HEK293T (cell line): ENCODE results near the gene LRRC59.
A peak's percentile ranks its signal among the peaks of the same experiment; 100 is the strongest.
"Not testable (repeated sequence)": the region's sequence is repeated elsewhere in the genome, so short reads cannot be mapped to it uniquely, and the experiment has no call there.

ENCODE experiments used
- CTCF ChIA-PET: fragments of 350-600 bp; formaldehyde crosslinking; extraction: SDS; loops from one replicate; lab custom pipeline; 2021; ENCODE audit warnings: antibody characterized with exemption, inconsistent platforms; lab: Yijun Ruan, JAX
- POLR2A ChIA-PET: fragments of 350-600 bp; formaldehyde crosslinking; extraction: SDS; loops from one replicate; lab custom pipeline; 2020; ENCODE audit warnings: antibody characterized with exemption, inconsistent platforms; lab: Yijun Ruan, JAX
- DNase-seq: peaks from one replicate; pipeline ENCODE4 v3.0.0; 2012; ENCODE audit warnings: mixed read lengths; ENCODE audit errors: extremely low spot score
- ARNT ChIP-seq: fragments of 450-650 bp; IDR thresholded peaks from 2 replicates; pipeline ENCODE4 v1.6.1; 2017; ENCODE audit warnings: mild to moderate bottlenecking
- BHLHE40 ChIP-seq: fragments of 450-650 bp; IDR thresholded peaks from 2 replicates; pipeline ENCODE4 v1.6.1; 2016; ENCODE audit warnings: mild to moderate bottlenecking, moderate library complexity, borderline replicate concordance
- CTBP1 ChIP-seq: fragments of 450-650 bp; IDR thresholded peaks from 2 replicates; pipeline ENCODE4 v1.6.1; 2016; ENCODE audit warnings: borderline replicate concordance
- ELF4 ChIP-seq: fragments of 450-650 bp; IDR thresholded peaks from 2 replicates; pipeline ENCODE4 v1.6.1; 2017; ENCODE audit warnings: antibody characterized with exemption
- FOXA1 ChIP-seq: fragments of 450-650 bp; IDR thresholded peaks from 2 replicates; pipeline ENCODE4 v1.6.1; 2016; ENCODE audit warnings: mild to moderate bottlenecking
- FOXK2 ChIP-seq: fragments of 450-650 bp; IDR thresholded peaks from 2 replicates; pipeline ENCODE4 v1.6.1; 2016; ENCODE audit warnings: mild to moderate bottlenecking
- FOXM1 ChIP-seq: fragments of 450-650 bp; IDR thresholded peaks from 2 replicates; pipeline ENCODE4 v1.6.1; 2017; ENCODE audit warnings: mild to moderate bottlenecking, borderline replicate concordance
- HDGF ChIP-seq: fragments of 450-650 bp; IDR thresholded peaks from 2 replicates; pipeline ENCODE4 v1.6.1; 2017; ENCODE audit warnings: antibody characterized with exemption, borderline replicate concordance
- L3MBTL2 ChIP-seq: fragments of 450-650 bp; conservative IDR thresholded peaks from 2 replicates; pipeline ENCODE4 v1.6.1; 2016; ENCODE audit warnings: mild to moderate bottlenecking
- LEF1 ChIP-seq: fragments of 450-650 bp; IDR thresholded peaks from 2 replicates; pipeline ENCODE4 v1.6.1; 2017; ENCODE audit warnings: mild to moderate bottlenecking, borderline replicate concordance
- NFRKB ChIP-seq: fragments of 450-650 bp; IDR thresholded peaks from 2 replicates; pipeline ENCODE4 v1.6.1; 2016; ENCODE audit warnings: mild to moderate bottlenecking, moderate library complexity
- SP1 ChIP-seq: fragments of 450-650 bp; IDR thresholded peaks from 2 replicates; pipeline ENCODE4 v1.6.1; 2017
- SUZ12 ChIP-seq: fragments of 450-650 bp; IDR thresholded peaks from 2 replicates; pipeline ENCODE4 v1.6.1; 2016; ENCODE audit warnings: mild to moderate bottlenecking
- TARDBP ChIP-seq: fragments of 450-650 bp; IDR thresholded peaks from 2 replicates; pipeline ENCODE4 v1.6.1; 2016
- ZNF384 ChIP-seq: fragments of 450-650 bp; IDR thresholded peaks from 2 replicates; pipeline ENCODE4 v1.6.1; 2016
- TF ChIP-seq, protein P1 (sequence below): fragments of 450-650 bp; IDR thresholded peaks from 2 replicates; pipeline ENCODE4 v1.6.1; 2016

The LRRC59 gene

DNA sequence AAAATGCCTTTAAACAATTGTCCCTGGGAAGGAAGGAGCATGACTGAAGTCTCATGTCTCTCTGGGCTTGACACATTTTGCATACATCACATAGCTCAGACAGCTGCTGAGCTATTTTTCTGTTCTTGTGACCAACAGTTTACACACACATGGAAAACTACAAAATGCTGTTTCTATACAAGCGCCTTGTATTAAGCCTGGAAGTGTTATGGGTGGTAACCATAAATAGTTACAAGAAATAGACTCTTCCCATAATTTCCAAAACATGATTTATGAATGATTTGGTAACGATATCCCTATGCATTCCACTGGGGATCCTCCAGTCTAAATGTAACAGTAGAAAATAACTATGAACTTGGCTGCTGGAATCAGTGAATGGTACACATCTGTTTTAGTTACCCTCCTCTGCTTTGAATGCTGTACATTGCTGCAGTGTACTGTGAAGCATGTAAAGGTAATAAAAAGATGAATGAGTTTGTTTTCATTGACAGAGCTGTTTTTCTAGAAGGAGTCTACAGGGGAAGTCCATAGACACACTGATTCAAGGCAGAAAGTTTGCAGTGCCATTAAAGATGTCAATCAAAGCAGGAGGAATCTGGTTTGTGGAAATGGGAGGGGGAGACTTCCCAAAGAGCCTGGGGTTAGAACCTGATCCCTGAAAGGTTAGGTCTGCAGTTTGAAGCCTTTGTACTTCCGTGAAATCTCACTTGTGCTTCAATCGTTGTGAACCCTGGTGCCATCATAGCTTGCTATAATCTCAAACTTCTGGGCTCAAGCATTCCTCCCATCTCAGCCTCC, 33.7 kb upstream of the LRRC59 start:
- POLR2A ChIA-PET: interaction anchor here (2.6 kb wide), 1 partner anchor 34 kb away, joined by 17 read pairs; the partner anchor contains the start of gene LRRC59
- DNase-seq: no peak
- no peak for TF ChIP-seq SP1
- TF ChIP-seq, protein P1, sequence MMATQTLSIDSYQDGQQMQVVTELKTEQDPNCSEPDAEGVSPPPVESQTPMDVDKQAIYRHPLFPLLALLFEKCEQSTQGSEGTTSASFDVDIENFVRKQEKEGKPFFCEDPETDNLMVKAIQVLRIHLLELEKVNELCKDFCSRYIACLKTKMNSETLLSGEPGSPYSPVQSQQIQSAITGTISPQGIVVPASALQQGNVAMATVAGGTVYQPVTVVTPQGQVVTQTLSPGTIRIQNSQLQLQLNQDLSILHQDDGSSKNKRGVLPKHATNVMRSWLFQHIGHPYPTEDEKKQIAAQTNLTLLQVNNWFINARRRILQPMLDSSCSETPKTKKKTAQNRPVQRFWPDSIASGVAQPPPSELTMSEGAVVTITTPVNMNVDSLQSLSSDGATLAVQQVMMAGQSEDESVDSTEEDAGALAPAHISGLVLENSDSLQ: peak; percentile 94
- CTCF ChIA-PET: interaction anchor here (0.6 to 2.9 kb wide), 2 partner anchors 21 to 34 kb away, joined by 3 to 12 read pairs; partner anchors contain the start of gene LRRC59

DNA sequence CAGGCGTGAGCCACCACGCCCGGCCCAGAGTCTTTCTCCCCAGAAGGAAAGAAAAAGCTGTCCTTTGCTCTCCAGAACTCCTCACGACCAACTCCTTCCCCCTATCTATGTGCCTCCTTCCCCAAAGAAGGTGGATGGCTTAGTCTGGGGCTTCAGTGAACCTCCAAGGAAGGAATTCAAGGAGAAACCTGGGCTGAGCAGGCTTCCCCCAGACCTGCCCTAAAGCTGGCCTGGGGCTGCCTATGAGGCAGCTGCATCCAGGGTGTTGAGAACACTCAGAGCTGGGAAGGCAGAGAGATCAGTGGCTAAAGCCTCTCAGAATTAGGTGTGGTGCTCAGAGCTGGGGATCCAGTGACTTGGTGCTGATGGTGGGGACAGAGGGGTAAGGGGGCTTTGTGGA, 32.5 kb upstream of the LRRC59 start:
- ChIA-PET POLR2A (interaction anchor here (2.6 kb wide), 1 partner anchor 33 kb away, joined by 17 read pairs; the partner anchor contains the start of gene LRRC59), CTCF (interaction anchor here (0.6 to 2.9 kb wide), 3 partner anchors 8 to 49 kb away, joined by 3 to 12 read pairs (median 4); partner anchors contain the start of gene LRRC59)
- no peak for TF ChIP-seq L3MBTL2
- no peak for TF ChIP-seq FOXA1
- no peak for TF ChIP-seq NFRKB
- TF ChIP-seq LEF1: no peak
- no peak for TF ChIP-seq BHLHE40
- no peak for TF ChIP-seq FOXM1
- TF ChIP-seq HDGF: no peak
- TF ChIP-seq CTBP1: no peak
- no peak for TF ChIP-seq ARNT
- TF ChIP-seq, protein P1: no peak
- no peak for DNase-seq

DNA sequence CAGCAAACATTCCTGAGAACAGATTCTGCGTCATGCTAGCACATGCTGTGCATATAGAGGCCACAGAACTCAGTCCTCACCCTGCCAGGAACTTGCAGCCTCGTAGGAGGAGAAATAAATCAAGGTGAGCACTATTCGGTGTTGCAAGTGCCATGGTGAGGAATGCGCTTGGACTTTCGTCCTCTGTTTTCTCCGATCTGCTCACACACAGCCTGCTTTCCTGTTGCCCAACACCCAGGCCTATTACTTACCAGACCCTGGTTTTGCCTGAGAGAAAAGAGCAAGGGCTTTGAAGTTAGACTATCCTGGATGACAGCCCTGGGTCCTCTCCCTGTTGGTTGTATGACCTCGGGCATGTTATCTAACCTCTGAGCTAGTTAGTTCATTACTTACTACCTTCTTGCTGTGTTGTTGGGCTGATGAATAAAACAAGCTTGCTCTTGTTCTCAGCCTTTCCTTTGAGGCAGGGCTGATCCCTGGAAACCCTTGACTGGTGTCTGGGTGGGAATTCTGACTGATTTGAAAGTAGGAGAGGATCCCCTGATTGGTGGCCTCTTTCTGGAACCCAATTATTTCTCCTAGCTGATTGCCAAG, 31.6 kb upstream of the LRRC59 start:
- DNase-seq: no peak
- POLR2A ChIA-PET: interaction anchor here (1.6 to 1.9 kb wide), 2 partner anchors 14 to 32 kb away, joined by 4 to 5 read pairs; partner anchors contain the start of gene LRRC59
- CTCF ChIA-PET: interaction anchor here (0.6 to 2.9 kb wide), 5 partner anchors 32 to 117 kb away, joined by 3 to 12 read pairs (median 4); partner anchors contain the start of gene LRRC59
- TF ChIP-seq, protein P1: no peak
- no peak for TF ChIP-seq ELF4
- no peak for TF ChIP-seq FOXM1
- no peak for TF ChIP-seq HDGF
- no peak for TF ChIP-seq LEF1
- TF ChIP-seq BHLHE40: no peak
- no peak for TF ChIP-seq NFRKB
- TF ChIP-seq ARNT: no peak
- no peak for TF ChIP-seq L3MBTL2
- no peak for TF ChIP-seq ZNF384
- no peak for TF ChIP-seq FOXK2
- TF ChIP-seq SUZ12: no peak
- no peak for TF ChIP-seq CTBP1
- TF ChIP-seq SP1: no peak
- TF ChIP-seq TARDBP: no peak
- no peak for TF ChIP-seq FOXA1

DNA sequence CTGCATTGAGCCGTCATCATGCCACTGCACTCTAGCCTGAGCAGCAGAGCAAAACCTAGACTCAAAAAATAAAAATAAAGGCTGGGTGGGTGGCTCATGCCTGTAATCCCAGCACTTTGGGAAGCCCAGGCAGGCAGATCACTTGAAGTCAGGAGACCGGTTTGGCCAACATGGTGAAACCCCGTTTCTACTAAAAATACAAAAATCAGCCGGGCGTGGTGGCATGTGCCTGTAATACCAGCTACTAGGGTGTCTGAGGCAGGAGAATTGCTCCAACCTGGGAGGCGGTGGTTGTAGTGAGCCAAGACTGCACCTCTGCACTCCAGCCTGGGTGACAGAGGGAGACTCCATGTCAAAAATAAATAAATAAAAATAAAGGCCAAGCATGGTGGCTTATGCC, 30.8 kb upstream of the LRRC59 start:
- ChIA-PET POLR2A (interaction anchor here (1.6 to 1.9 kb wide), 2 partner anchors 15 to 31 kb away, joined by 4 to 5 read pairs; partner anchors contain the start of gene LRRC59), CTCF (interaction anchor here (0.6 to 0.9 kb wide), 2 partner anchors 31 to 116 kb away, joined by 4 to 6 read pairs; partner anchors contain the start of gene LRRC59)
- DNase-seq: not testable (repeated sequence)

DNA sequence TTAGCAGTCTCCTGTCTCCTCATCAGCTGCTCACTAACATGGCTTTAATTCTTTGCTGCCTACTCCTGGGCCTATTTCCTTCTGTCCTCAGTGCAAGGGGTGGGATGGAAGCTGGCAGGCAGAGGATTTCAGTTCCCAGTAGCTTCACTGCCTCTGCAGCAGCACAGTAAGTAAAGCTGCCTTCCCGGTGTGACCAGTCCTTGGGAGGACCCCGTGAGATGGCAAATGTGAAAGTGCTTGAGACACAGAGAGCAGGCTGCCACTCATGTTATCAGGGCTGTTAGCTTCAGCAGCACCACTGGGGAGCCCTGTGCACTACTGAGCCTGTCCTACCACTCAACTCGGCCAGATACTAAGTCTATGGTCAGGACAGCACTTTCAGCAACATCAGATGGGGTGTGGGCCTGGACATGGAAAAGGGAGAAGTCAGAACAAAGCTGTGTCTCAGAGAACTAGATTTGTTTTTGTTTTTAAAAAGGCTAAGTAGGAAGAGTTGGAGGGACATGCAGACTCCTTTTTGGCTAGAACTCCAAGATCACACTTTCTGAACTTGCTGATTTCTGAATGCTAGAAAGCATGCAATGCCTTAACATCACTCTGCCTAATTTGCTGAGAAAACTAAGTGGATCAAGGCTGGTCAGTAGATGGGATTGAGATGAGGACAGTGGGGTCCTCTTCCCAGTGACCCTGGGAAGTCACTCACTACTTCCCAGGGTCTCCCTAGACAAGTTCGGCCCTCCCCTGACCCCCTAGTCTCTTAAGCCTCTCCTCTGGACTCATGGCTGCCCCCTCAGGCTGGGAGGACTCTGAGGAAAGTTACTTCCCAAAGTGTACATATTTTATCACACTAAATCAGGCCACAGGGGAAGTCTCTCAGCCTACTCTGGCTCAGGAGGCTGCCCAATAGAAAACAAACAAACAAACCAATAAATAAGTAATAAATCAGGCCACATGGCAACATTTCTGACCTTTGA, 29.8 kb upstream of the LRRC59 start:
- TF ChIP-seq, protein P1: peak; percentile 66
- TF ChIP-seq HDGF: no peak
- 0 out of 2 replicates have a peak, but pooled peaks have one; percentile 49 for TF ChIP-seq FOXM1
- DNase-seq: peak; percentile 69
- ChIA-PET POLR2A (interaction anchor here (0.8 to 3.8 kb wide), 9 partner anchors 8 to 61 kb away, joined by 3 to 41 read pairs (median 4); partner anchors contain the start of gene LRRC59), CTCF (interaction anchor here (1.5 to 1.9 kb wide), 3 partner anchors 25 to 65 kb away, joined by 5 to 10 read pairs (median 5); partner anchors contain the start of gene LRRC59)
